ENCODE results near the gene AGTPBP1. TPM values are rescaled to one million over a fixed set of nuclear protein-coding genes. Genes with fewer than 3 reads are reported as not detected.

Gene AGTPBP1
- total RNA-seq, 4 donors from 2014 or later: 16.9 to 35.2 (median 20.5) TPM

GRCh38 chr9:85658716-85659115, 83.0 kb downstream of the AGTPBP1 start:
- Histone ChIP-seq H3K4me1 (no peaks in the 10 kb centered on the region), H3K9me3 (no peaks in the 10 kb centered on the region), H3K36me3 (peaks cover 0 to 10% (median 0%) of the 10 kb centered on the region in 3 donors), H3K27me3 (no peaks in the 10 kb centered on the region), H3K27ac (no peak overlapping the region), H3K4me3 (no peak overlapping the region)
- DNase-seq (ENCODE audit: low spot score in 2 of 2): no peak
- TF ChIP-seq CTCF (IDR thresholded peaks at IDR 0.05) (no peak), EP300 (IDR thresholded peaks at IDR 0.05) (no peak), POLR2A (IDR thresholded peaks at IDR 0.05) (no peak)
- 53% methylated on average over 1 of the region's 1 CpG for WGBS, 2 donors

- no peaks in the 10 kb centered on the region for H3K4me1 ChIP-seq
- no peaks in the 10 kb centered on the region for H3K9me3 ChIP-seq
- no peak for DNase-seq (ENCODE audit: low spot score in 2 of 2)
- H3K27me3 ChIP-seq: no peaks in the 10 kb centered on the region
- no peak overlapping the region for H3K4me3 ChIP-seq
- TF ChIP-seq POLR2A (IDR thresholded peaks at IDR 0.05): no peak
- no peak for TF ChIP-seq EP300 (IDR thresholded peaks at IDR 0.05)
- no peak for TF ChIP-seq CTCF (IDR thresholded peaks at IDR 0.05)
- peaks cover 0 to 23% (median 0%) of the 10 kb centered on the region in 3 donors for H3K36me3 ChIP-seq
- WGBS, 2 donors: 85 to 87% methylated on average over 4 of the region's 4 CpGs
- no peak overlapping the region for H3K27ac ChIP-seq
Observed at GRCh38 chr9:85653153-85653552, 88.6 kb downstream of the AGTPBP1 start.

GRCh38 chr9:85647571-85647970, 94.2 kb downstream of the AGTPBP1 start:
- DNase-seq (ENCODE audit: low spot score in 2 of 2): no peak
- peaks cover 0 to 11% (median 0%) of the 10 kb centered on the region in 3 donors for H3K36me3 ChIP-seq
- H3K27ac ChIP-seq: no peak overlapping the region
- TF ChIP-seq EP300 (IDR thresholded peaks at IDR 0.05) (no peak), POLR2A (IDR thresholded peaks at IDR 0.05) (no peak), CTCF (IDR thresholded peaks at IDR 0.05) (no peak)
- no peaks in the 10 kb centered on the region for H3K27me3 ChIP-seq
- WGBS, 2 donors: 95% methylated on average over 1 of the region's 1 CpG
- no peaks in the 10 kb centered on the region for H3K4me1 ChIP-seq
- H3K9me3 ChIP-seq: no peaks in the 10 kb centered on the region
- H3K4me3 ChIP-seq: no peak overlapping the region

GRCh38 chr9:85645909-85646627, 95.7 kb downstream of the AGTPBP1 start:
- no peaks in the 10 kb centered on the region for H3K4me1 ChIP-seq
- no peak for TF ChIP-seq CTCF (IDR thresholded peaks at IDR 0.05)
- TF ChIP-seq EP300 (IDR thresholded peaks at IDR 0.05): no peak
- H3K9me3 ChIP-seq: no peaks in the 10 kb centered on the region
- no peaks in the 10 kb centered on the region for H3K27me3 ChIP-seq
- no peak overlapping the region for H3K27ac ChIP-seq
- no peak for DNase-seq (ENCODE audit: low spot score in 2 of 2)
- WGBS, 2 donors: 95 to 97% methylated on average over 3 of the region's 3 CpGs
- H3K36me3 ChIP-seq: peaks cover 0 to 17% (median 0%) of the 10 kb centered on the region in 3 donors
- no peak overlapping the region for H3K4me3 ChIP-seq

- H3K4me3 ChIP-seq: no peak overlapping the region
- peaks cover 0 to 7% (median 0%) of the 10 kb centered on the region in 3 donors for H3K36me3 ChIP-seq
- no peak for DNase-seq (ENCODE audit: low spot score in 2 of 2)
- no peak for TF ChIP-seq EP300 (IDR thresholded peaks at IDR 0.05)
- no peak for TF ChIP-seq CTCF (IDR thresholded peaks at IDR 0.05)
- TF ChIP-seq POLR2A (IDR thresholded peaks at IDR 0.05): no peak
- no peaks in the 10 kb centered on the region for H3K9me3 ChIP-seq
- H3K27ac ChIP-seq: no peak overlapping the region
- 91 to 93% methylated on average over 1 of the region's 1 CpG for WGBS, 2 donors
- no peaks in the 10 kb centered on the region for H3K27me3 ChIP-seq
- no peaks in the 10 kb centered on the region for H3K4me1 ChIP-seq
Observed at GRCh38 chr9:85640425-85640824, 101.3 kb downstream of the AGTPBP1 start.
